DND-41 (cell line): ENCODE measurements around the gene CNNM2.

ENCODE experiments used
- ATAC-seq: fragments of 200-7000 bp; cut with Tn5 transposase; 3 replicates; pipeline ENCODE4 v1.9.1; 2021; ENCODE audit warnings: low read depth; ENCODE audit not compliant: insufficient read depth
- DNase-seq: peaks from one replicate; pipeline ENCODE4 v3.0.0-alpha.2; 2020
- H2AFZ ChIP-seq: 2 replicates; pipeline ENCODE4 v1.6.0; 2012; ENCODE audit warnings: low read depth, low read length
- H3K27ac ChIP-seq: 2 replicates; pipeline ENCODE4 v1.5.1; 2012; ENCODE audit warnings: low read length, inconsistent platforms
- H3K27me3 ChIP-seq: fragments of 200-600 bp; sonication (generic); 2 replicates; pipeline ENCODE4 v1.6.0; 2012; ENCODE audit warnings: low read length, mild to moderate bottlenecking, inconsistent platforms; ENCODE audit not compliant: insufficient read depth, poor library complexity
- H3K36me3 ChIP-seq: 2 replicates; pipeline ENCODE4 v1.5.1; 2012; ENCODE audit warnings: low read length, inconsistent platforms; ENCODE audit not compliant: insufficient read depth
- H3K4me1 ChIP-seq: 2 replicates; pipeline ENCODE4 v1.5.1; 2012; ENCODE audit warnings: mild to moderate bottlenecking, low read length; ENCODE audit not compliant: insufficient read depth
- H3K4me2 ChIP-seq: 2 replicates; pipeline ENCODE4 v1.6.0; 2012; ENCODE audit warnings: mild to moderate bottlenecking, moderate library complexity, low read length, inconsistent platforms; ENCODE audit not compliant: insufficient read depth
- H3K4me3 ChIP-seq, 2 experiments: fragments of 200-600 bp in 1 of 2; shearing (Covaris generic) in 1 of 2; 2 replicates each; pipeline ENCODE4 v1.5.1; 2012 to 2016; ENCODE audit warnings: inconsistent platforms in 2 of 2, low read length in 2 of 2, mild to moderate bottlenecking in 2 of 2, low read depth in 1 of 2, moderate library complexity in 1 of 2
- H3K79me2 ChIP-seq: 2 replicates; pipeline ENCODE4 v1.6.0; 2012; ENCODE audit warnings: low read length, inconsistent platforms; ENCODE audit not compliant: insufficient read depth
- H3K9ac ChIP-seq: 2 replicates; pipeline ENCODE4 v1.6.0; 2012; ENCODE audit warnings: low read depth, mild to moderate bottlenecking, inconsistent platforms, low read length, moderate library complexity
- H3K9me3 ChIP-seq: 2 replicates; pipeline ENCODE4 v1.5.1; 2012; ENCODE audit warnings: low read length, moderate library complexity, mild to moderate bottlenecking, inconsistent platforms; ENCODE audit not compliant: insufficient read depth, severe bottlenecking
- H4K20me1 ChIP-seq: 2 replicates; pipeline ENCODE4 v1.6.0; 2012; ENCODE audit warnings: low read length; ENCODE audit not compliant: insufficient read depth
- EZH2 ChIP-seq: IDR thresholded peaks from 3 replicates; pipeline ENCODE4 v1.6.1; 2012; ENCODE audit warnings: borderline replicate concordance, low read depth, mild to moderate bottlenecking, moderate library complexity, low read length, inconsistent platforms; ENCODE audit not compliant: severe bottlenecking
- TF ChIP-seq, protein P1 (sequence below): IDR thresholded peaks from 2 replicates; pipeline ENCODE4 v1.5.1; 2012; ENCODE audit warnings: borderline replicate concordance, low read length, moderate library complexity, mild to moderate bottlenecking; ENCODE audit not compliant: poor library complexity, severe bottlenecking; ENCODE audit errors: extremely low read depth

CNNM2 gene

DNA sequence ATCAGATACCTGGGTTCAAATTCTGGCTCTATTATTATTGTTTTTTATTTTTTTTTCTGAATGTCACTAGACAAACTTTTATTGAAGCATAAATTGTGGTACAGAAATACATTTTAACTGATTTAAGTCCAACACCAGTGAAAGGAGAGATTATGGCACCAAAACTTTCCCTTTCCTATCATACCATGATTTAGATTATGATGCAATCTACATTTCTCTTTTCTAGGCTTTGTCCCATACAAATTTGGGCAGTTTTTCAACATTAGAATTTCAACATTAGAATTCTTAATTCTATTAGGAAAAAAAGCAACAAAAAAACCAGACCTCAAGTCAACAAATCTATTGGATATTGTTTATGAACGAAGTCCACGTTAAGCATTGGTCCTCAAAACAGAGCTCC is 37.8 kb upstream of the CNNM2 start:
- H3K4me1 ChIP-seq, result no peaks in the 10 kb centered on the region
- H3K27me3 ChIP-seq, result no peaks in the 10 kb centered on the region
- no peak for TF ChIP-seq EZH2
- TF ChIP-seq, protein P1, sequence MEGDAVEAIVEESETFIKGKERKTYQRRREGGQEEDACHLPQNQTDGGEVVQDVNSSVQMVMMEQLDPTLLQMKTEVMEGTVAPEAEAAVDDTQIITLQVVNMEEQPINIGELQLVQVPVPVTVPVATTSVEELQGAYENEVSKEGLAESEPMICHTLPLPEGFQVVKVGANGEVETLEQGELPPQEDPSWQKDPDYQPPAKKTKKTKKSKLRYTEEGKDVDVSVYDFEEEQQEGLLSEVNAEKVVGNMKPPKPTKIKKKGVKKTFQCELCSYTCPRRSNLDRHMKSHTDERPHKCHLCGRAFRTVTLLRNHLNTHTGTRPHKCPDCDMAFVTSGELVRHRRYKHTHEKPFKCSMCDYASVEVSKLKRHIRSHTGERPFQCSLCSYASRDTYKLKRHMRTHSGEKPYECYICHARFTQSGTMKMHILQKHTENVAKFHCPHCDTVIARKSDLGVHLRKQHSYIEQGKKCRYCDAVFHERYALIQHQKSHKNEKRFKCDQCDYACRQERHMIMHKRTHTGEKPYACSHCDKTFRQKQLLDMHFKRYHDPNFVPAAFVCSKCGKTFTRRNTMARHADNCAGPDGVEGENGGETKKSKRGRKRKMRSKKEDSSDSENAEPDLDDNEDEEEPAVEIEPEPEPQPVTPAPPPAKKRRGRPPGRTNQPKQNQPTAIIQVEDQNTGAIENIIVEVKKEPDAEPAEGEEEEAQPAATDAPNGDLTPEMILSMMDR, result no peak
- no peaks in the 10 kb centered on the region for H3K79me2 ChIP-seq
- H3K4me3 ChIP-seq, result no peak overlapping the region
- ATAC-seq, result no peak
- no peak overlapping the region for H2AFZ ChIP-seq
- H3K27ac ChIP-seq, result no peak overlapping the region
- H3K36me3 ChIP-seq, result no peaks in the 10 kb centered on the region
- DNase-seq, result no peak
- H4K20me1 ChIP-seq, result no peaks in the 10 kb centered on the region
- no peak overlapping the region for H3K9ac ChIP-seq
- no peak overlapping the region for H3K4me2 ChIP-seq
- H3K9me3 ChIP-seq, result no peaks in the 10 kb centered on the region

DNA sequence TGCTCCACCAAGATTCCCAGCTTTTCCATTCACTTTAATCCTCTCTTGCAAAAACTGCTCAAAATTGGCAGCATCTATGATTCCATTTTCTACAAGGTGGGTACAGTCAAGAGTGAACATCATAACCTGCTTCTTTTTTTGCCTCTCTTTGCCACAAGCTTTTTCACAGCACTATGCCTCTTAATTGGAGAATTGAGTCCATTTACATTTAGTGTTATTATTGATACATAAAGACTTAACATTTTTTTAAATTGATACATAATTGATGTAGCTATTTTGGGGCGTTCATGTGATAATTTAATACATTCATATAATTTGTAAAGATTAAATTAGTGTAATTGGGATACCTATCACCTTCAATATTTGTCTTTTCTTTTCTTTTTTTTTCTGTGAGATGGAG is 30.0 kb upstream of the CNNM2 start:
- TF ChIP-seq, protein P1, result no peak
- TF ChIP-seq EZH2, result no peak
- Histone ChIP-seq H3K4me2 (no peak overlapping the region), H3K27ac (no peak overlapping the region), H3K27me3 (no peaks in the 10 kb centered on the region), H3K36me3 (no peaks in the 10 kb centered on the region), H3K9ac (no peak overlapping the region), H4K20me1 (no peaks in the 10 kb centered on the region), H3K4me1 (no peaks in the 10 kb centered on the region), H2AFZ (no peak overlapping the region), H3K9me3 (no peaks in the 10 kb centered on the region), H3K79me2 (no peaks in the 10 kb centered on the region), H3K4me3 (no peak overlapping the region)
- ATAC-seq, result no peak
- DNase-seq, result no peak

DNA sequence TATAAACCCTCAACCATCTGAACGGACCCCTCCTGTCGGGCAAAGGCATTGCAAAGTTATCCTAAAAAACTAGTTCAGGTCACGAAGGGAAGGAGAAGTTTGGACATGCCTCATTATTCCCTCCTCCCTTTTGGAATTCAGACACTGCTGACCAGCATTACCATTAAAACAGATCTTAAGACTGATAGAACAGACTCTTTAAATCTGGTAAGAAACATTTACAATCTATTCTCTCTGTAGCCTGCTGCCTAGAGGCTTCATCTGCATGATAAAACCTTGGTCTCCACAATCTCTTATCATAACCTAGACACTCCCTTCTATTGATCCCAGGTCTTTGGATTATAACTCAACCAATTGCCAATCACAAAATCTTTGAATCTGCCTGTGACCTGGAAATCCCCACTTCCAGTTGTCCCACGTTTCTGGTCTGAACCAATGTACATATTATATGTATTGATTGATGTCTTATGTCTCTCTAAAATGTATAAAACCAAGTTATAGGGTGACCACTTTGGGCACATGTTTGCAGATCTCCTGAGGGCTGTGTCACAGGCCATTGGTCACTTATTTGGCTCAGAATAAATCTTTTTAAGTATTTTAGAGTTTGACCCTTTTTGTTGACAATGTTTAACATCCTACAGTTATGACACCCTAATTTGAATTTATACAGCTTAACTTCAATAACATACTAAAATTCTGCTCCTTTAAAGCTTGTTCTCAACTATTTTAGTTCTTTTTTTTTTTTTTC is 23.5 kb upstream of the CNNM2 start:
- Histone ChIP-seq H2AFZ (no peak overlapping the region), H3K27me3 (no peaks in the 10 kb centered on the region), H3K36me3 (no peaks in the 10 kb centered on the region), H3K9me3 (no peaks in the 10 kb centered on the region), H3K4me1 (no peaks in the 10 kb centered on the region), H3K4me3 (no peak overlapping the region), H3K79me2 (no peaks in the 10 kb centered on the region), H4K20me1 (no peaks in the 10 kb centered on the region), H3K9ac (no peak overlapping the region), H3K27ac (no peak overlapping the region), H3K4me2 (no peak overlapping the region)
- no peak for DNase-seq
- no peak for ATAC-seq
- TF ChIP-seq, protein P1, result no peak
- TF ChIP-seq EZH2, result no peak
